SK-N-SH (cell line): ENCODE data around the gene WDR74. TPM values are rescaled to one million over a fixed set of nuclear protein-coding genes. Genes with fewer than 3 reads are reported as not detected.

ENCODE experiments used
- CTCF ChIA-PET: fragments of 300-600, 350-600 bp; formaldehyde crosslinking; extraction: SDS; loops from one replicate; lab custom pipeline; 2021; lab: Yijun Ruan, JAX
- POLR2A ChIA-PET: fragments of 350-600 bp; sonication (Branson Sonifier 250); formaldehyde crosslinking; extraction: SDS; loops from one replicate; lab custom pipeline; 2020; ENCODE audit warnings: antibody characterized with exemption, inconsistent platforms; lab: Yijun Ruan, JAX
- DNase-seq: peaks from one replicate; pipeline ENCODE4 v3.0.0; 2012
- H2AFZ ChIP-seq: fragments of 200-600 bp; sonication (generic); 2 replicates; pipeline ENCODE4 v1.8.1; 2016; ENCODE audit warnings: antibody characterized with exemption, mild to moderate bottlenecking, low read depth
- H3F3A ChIP-seq: fragments of 200-600 bp; sonication (generic); replicated peaks from 2 replicates; pipeline ENCODE3; 2016; ENCODE audit warnings: antibody characterized with exemption, mild to moderate bottlenecking; ENCODE audit not compliant: insufficient read depth
- H3K27ac ChIP-seq, 2 experiments: fragments of 200-500 bp in 1 of 2; fragments of 200-600 bp in 1 of 2; sonication (Bioruptor generic) in 1 of 2; sonication (generic), shearing (Covaris generic) in 1 of 2; 2 replicates each; pipeline versions ENCODE4 v1.5.1 to v1.6.1; 2014 to 2016; ENCODE audit warnings: low read depth in 2 of 2, inconsistent platforms in 1 of 2, low read length in 1 of 2, mild to moderate bottlenecking in 1 of 2, mixed read lengths in 1 of 2
- H3K27me3 ChIP-seq: fragments of 200-600 bp; sonication (generic), shearing (Covaris generic); 2 replicates; pipeline ENCODE4 v1.6.1; 2016; ENCODE audit warnings: mixed run types; ENCODE audit not compliant: insufficient read depth
- H3K36me3 ChIP-seq, 2 experiments: fragments of 200-500 bp in 1 of 2; fragments of 200-600 bp in 1 of 2; sonication (Bioruptor generic) in 1 of 2; sonication (generic) in 1 of 2; replicated peaks in 1 of 2; 2 replicates each; pipeline versions ENCODE3 to v1.5.1; 2014 to 2016; ENCODE audit warnings: low read length in 1 of 2, mild to moderate bottlenecking in 1 of 2; ENCODE audit not compliant: insufficient read depth in 2 of 2, control insufficient read depth in 1 of 2
- H3K4me1 ChIP-seq, 2 experiments: fragments of 200-500 bp in 1 of 2; fragments of 200-600 bp in 1 of 2; sonication (Bioruptor generic) in 1 of 2; sonication (generic), shearing (Covaris generic) in 1 of 2; 2 replicates each; pipeline versions ENCODE4 v1.5.1 to v1.6.1; 2014 to 2016; ENCODE audit warnings: low read depth in 1 of 2, low read length in 1 of 2, mixed run types in 1 of 2; ENCODE audit not compliant: insufficient read depth in 2 of 2, control insufficient read depth in 1 of 2
- H3K4me2 ChIP-seq: fragments of 200-600 bp; sonication (generic), shearing (Covaris generic); 2 replicates; pipeline ENCODE4 v1.6.1; 2017; ENCODE audit warnings: mixed run types
- H3K4me3 ChIP-seq, 2 experiments: fragments of 200-500 bp in 1 of 2; fragments of 200-600 bp in 1 of 2; sonication (Bioruptor generic) in 1 of 2; sonication (generic), shearing (Covaris generic) in 1 of 2; 2 replicates each; pipeline versions ENCODE4 v1.5.1 to v1.8.1; 2014 to 2016; ENCODE audit warnings: low read depth in 2 of 2, inconsistent platforms in 1 of 2, low read length in 1 of 2, mild to moderate bottlenecking in 1 of 2, mixed read lengths in 1 of 2, moderate library complexity in 1 of 2
- H3K79me2 ChIP-seq: fragments of 200-600 bp; sonication (generic); 2 replicates; pipeline ENCODE4 v1.8.1; 2017; ENCODE audit warnings: mild to moderate bottlenecking; ENCODE audit not compliant: insufficient read depth
- H3K9ac ChIP-seq: fragments of 200-600 bp; sonication (generic); 2 replicates; pipeline ENCODE4 v1.6.1; 2017; ENCODE audit warnings: mixed run types
- H3K9me2 ChIP-seq: fragments of 200-600 bp; sonication (generic); 2 replicates; pipeline ENCODE4 v1.6.1; 2017; ENCODE audit warnings: mixed run types
- H3K9me3 ChIP-seq: fragments of 200-600 bp; sonication (generic); 2 replicates; pipeline ENCODE4 v1.6.1; 2017; ENCODE audit warnings: mixed run types, mild to moderate bottlenecking, moderate library complexity
- H4K20me1 ChIP-seq: fragments of 200-600 bp; sonication (generic); 2 replicates; pipeline ENCODE4 v1.6.1; 2017; ENCODE audit warnings: mild to moderate bottlenecking, mixed run types; ENCODE audit not compliant: insufficient read depth
- CHD2 ChIP-seq: fragments of 150-350 bp; IDR thresholded peaks from 2 replicates; pipeline ENCODE4 v1.6.1; 2018; ENCODE audit warnings: low read length; ENCODE audit not compliant: partially characterized antibody
- CTCF ChIP-seq: fragments of 200-600 bp; sonication (generic); IDR thresholded peaks from 2 replicates; pipeline ENCODE4 v1.6.1; 2017; ENCODE audit warnings: antibody characterized with exemption, mild to moderate bottlenecking, moderate library complexity
- ELF1 ChIP-seq: IDR thresholded peaks from 2 replicates; pipeline ENCODE4 v1.4.0; 2012
- EP300 ChIP-seq, 2 experiments: IDR thresholded peaks; 2 replicates each; pipeline versions ENCODE4 v1.4.0 to v1.6.1; 2012; ENCODE audit warnings: borderline replicate concordance in 1 of 2, low read depth in 1 of 2, low read length in 1 of 2
- FOSL2 ChIP-seq: IDR thresholded peaks from 2 replicates; pipeline ENCODE4 v1.4.0; 2012; ENCODE audit warnings: low read depth, mild to moderate bottlenecking, moderate library complexity, borderline replicate concordance
- GABPA ChIP-seq: IDR thresholded peaks from 2 replicates; pipeline ENCODE4 v1.4.0; 2012; ENCODE audit warnings: low read depth, mild to moderate bottlenecking
- REST ChIP-seq: IDR thresholded peaks from 2 replicates; pipeline ENCODE4 v1.6.1; 2012; ENCODE audit warnings: mild to moderate bottlenecking, low read depth, low read length, moderate library complexity
- RXRA ChIP-seq: IDR thresholded peaks from 2 replicates; pipeline ENCODE4 v1.4.0; 2012; ENCODE audit warnings: low read depth, mild to moderate bottlenecking, borderline replicate concordance
- SIN3A ChIP-seq: IDR thresholded peaks from 2 replicates; pipeline ENCODE4 v1.6.1; 2012; ENCODE audit warnings: low read depth, mild to moderate bottlenecking, low read length, moderate library complexity, borderline replicate concordance
- SMC3 ChIP-seq: IDR thresholded peaks from 2 replicates; pipeline ENCODE4 v1.6.1; 2012; ENCODE audit warnings: low read depth, low read length, improper control_type of control experiment
- TAF1 ChIP-seq: IDR thresholded peaks from 2 replicates; pipeline ENCODE4 v1.6.1; 2012; ENCODE audit warnings: low read depth, mild to moderate bottlenecking, low read length, moderate library complexity, borderline replicate concordance
- TCF12 ChIP-seq: IDR thresholded peaks from 2 replicates; pipeline ENCODE4 v1.4.0; 2012
- USF1 ChIP-seq: IDR thresholded peaks from 2 replicates; pipeline ENCODE4 v1.4.0; 2012; ENCODE audit warnings: low read depth, borderline replicate concordance
- WGBS: methylation state at CpG from one replicate; pipeline ENCODE4 v1.1.6; 2017; ENCODE audit warnings: low lambda C conversion rate; 5-methylcytosine and 5-hydroxymethylcytosine counted together
- polyA plus RNA-seq, 3 experiments: library from polyadenylated mRNA; depleted of rRNA; stranded (reverse); fragments of >200 nt; gene quantifications; 2 replicates each; pipeline ENCODE4 v1.2.3, GENCODE V29; 2012

Gene WDR74
- polyA plus RNA-seq, 1 of the 3 experiments (the other 2 are of a cell fraction), result 132 TPM

GRCh38 chr11:62865635-62866034, 26.2 kb upstream of the WDR74 start:
- 92% methylated on average over 6 of the region's 6 CpGs for WGBS
- no peak overlapping the region for H2AFZ ChIP-seq
- H3K4me1 ChIP-seq, result peaks cover 2 to 6% of the 10 kb centered on the region in 2 experiments; a peak in 2 of 4 replicates
- H3K9me3 ChIP-seq, result no peaks in the 10 kb centered on the region
- H3K9me2 ChIP-seq, result no peaks in the 10 kb centered on the region
- no peaks in the 10 kb centered on the region for H4K20me1 ChIP-seq
- DNase-seq, result no peak
- H3K27me3 ChIP-seq, result no peaks in the 10 kb centered on the region
- H3K9ac ChIP-seq, result no peak overlapping the region
- peaks cover 7% of the 10 kb centered on the region for H3F3A ChIP-seq
- H3K4me2 ChIP-seq, result no peak overlapping the region
- H3K27ac ChIP-seq, result no peak overlapping the region
- no peaks in the 10 kb centered on the region for H3K36me3 ChIP-seq
- no peak overlapping the region for H3K4me3 ChIP-seq
- peaks cover 36% of the 10 kb centered on the region for H3K79me2 ChIP-seq
- POLR2A ChIA-PET, result interaction anchor here (0.7 to 1.9 kb wide), 2 partner anchors 12 to 25 kb away, joined by 3 to 6 read pairs; no protein-coding TSS in a partner anchor
- CTCF ChIA-PET, result interaction anchor here (1.9 to 6.9 kb wide), 2 partner anchors 15 to 77 kb away, joined by 6 to 74 read pairs; partner anchors contain the start of genes SLC3A2 and TMEM179B
- no peak for TF ChIP-seq RXRA
- no peak for TF ChIP-seq SIN3A
- TF ChIP-seq FOSL2, result no peak
- TF ChIP-seq CHD2, result no peak
- no peak for TF ChIP-seq USF1
- no peak for TF ChIP-seq TCF12
- no peak for TF ChIP-seq EP300 (IDR thresholded peaks at IDR 0.05; ENCODE audit: borderline replicate concordance in 1 of 2, low read depth in 1 of 2, low read length in 1 of 2)
- TF ChIP-seq TAF1, result no peak
- TF ChIP-seq ELF1, result no peak
- TF ChIP-seq CTCF, result no peak
- TF ChIP-seq GABPA, result no peak
- TF ChIP-seq REST, result no peak
- no peak for TF ChIP-seq SMC3
